GM12874 (cell line): ENCODE data around the gene TALDO1.

Source experiments
- CTCF ChIP-seq: IDR thresholded peaks from 2 replicates; pipeline ENCODE4 v1.5.1; 2011; ENCODE audit warnings: low read depth, mild to moderate bottlenecking, control low read depth, low read length, moderate library complexity; ENCODE audit not compliant: insufficient read depth

The TALDO1 gene

GRCh38 chr11:720017-720641, 27.1 kb upstream of the TALDO1 start:
- no peak for TF ChIP-seq CTCF

GRCh38 chr11:720642-721246, 26.5 kb upstream of the TALDO1 start:
- no peak for TF ChIP-seq CTCF

GRCh38 chr11:721247-721740, 26.0 kb upstream of the TALDO1 start:
- no peak for TF ChIP-seq CTCF

DNA sequence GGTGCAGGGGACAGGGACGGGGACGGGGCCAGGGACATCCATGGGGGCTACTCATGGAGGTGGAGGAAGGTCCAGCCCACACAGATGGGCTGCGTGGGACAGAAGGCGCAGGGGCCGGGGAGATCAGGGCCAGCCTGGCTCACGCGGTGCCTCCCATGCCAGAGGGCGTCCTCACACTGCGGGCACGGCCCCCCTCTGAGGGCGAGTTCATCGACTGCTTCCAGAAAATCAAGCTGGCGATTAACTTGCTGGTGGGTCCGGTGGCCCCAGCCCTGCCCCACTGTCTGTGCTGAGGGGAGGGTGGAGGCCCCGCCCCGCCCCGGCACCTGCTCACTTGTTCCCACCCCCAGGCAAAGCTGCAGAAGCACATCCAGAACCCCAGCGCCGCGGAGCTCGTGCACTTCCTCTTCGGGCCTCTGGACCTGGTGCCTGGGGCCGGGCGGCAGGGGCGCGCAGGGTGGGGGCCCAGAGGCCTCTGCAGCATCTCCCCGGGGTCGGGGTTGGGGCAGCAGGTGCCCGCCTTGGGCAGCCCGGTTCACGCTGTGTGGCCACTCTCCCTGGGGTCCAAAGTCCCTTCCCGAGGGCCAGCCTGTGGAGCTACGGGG, 25.4 kb upstream of the TALDO1 start:
- TF ChIP-seq CTCF, result no peak

DNA sequence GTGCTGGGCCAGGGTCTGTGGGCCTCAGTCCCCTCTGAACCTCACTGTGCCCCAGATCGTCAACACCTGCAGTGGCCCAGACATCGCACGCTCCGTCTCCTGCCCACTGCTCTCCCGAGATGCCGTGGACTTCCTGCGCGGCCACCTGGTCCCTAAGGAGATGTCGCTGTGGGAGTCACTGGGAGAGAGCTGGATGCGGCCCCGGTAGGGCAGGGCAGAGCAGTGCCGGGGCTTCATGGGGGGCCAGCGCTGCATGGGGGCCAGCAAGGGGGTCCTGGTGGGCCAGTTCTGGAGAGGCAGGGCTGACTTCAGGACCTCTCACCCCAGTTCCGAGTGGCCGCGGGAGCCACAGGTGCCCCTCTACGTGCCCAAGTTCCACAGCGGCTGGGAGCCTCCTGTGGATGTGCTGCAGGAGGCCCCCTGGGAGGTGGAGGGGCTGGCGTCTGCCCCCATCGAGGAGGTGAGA, 24.9 kb upstream of the TALDO1 start:
- no peak for TF ChIP-seq CTCF

GRCh38 chr11:723120-723883, 24.0 kb upstream of the TALDO1 start:
- TF ChIP-seq CTCF, result peak; percentile 45; the same call in 1 of the 2 replicates

DNA sequence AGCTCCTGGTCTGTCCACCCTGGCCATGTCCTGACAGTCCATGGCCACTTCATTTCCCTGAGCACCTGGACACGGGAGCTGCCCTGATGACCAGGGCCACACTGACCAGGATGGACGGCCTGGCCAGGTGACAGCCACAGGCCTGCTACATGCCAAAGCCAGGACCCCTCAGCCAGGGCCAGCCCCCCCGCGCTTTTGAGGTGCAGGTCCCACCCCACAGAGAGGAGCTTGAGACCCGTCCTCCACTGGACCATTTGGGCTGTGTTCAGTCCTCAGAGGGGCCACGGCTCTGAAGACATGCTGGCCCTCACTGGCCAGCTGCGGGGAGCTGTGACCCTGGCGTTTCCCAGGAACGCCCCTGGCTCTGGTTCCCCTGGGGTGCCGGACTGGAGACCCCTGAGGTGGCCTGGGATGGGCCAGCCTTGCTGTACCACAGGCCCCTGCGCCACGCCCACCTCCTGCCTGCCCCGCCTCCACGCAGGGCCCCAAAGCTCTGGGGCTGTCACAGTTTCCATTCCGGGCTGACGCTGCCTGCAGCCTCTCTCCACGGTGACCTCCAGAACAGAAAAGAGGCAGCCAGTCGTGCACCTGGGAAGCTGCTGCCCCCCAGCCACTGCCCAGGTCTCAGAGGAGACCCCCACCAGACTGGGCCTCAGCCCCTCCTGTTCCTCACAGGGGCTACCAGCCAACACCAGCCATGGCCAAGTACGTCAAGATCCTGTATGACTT, 23.1 kb upstream of the TALDO1 start:
- no peak for TF ChIP-seq CTCF
